ENCODE measurements around the gene CAPRIN2.

The CAPRIN2 gene

DNA sequence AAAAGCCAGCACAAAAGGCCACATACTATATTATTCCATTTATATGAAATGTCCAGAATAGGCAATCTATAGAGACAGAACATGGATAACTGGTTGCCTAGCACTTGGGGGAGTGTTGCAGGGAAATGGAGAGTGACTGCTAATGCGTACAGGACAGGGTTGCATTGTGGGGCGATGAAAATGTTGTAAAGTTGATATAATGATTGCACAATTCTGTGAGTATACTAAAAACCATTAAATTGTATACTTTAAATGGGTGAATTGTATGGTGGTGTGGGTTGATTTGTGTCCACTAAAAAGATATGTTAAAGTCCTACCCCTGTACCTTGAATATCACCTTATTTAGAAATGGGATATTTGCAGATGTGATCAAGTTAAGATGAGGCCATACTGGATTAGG lies 7.0 kb upstream of the CAPRIN2 start:
- Histone ChIP-seq H3K4me1 (no peaks in the 10 kb centered on the region), H3K4me3 (no peak overlapping the region), H3K36me3 (no peaks in the 10 kb centered on the region), H3K27me3 (no peaks in the 10 kb centered on the region), H3K9me3 (peaks cover 0 to 8% (median 0%) of the 10 kb centered on the region in 3 donors), H3K27ac (no peak overlapping the region)
- TF ChIP-seq, protein P1, sequence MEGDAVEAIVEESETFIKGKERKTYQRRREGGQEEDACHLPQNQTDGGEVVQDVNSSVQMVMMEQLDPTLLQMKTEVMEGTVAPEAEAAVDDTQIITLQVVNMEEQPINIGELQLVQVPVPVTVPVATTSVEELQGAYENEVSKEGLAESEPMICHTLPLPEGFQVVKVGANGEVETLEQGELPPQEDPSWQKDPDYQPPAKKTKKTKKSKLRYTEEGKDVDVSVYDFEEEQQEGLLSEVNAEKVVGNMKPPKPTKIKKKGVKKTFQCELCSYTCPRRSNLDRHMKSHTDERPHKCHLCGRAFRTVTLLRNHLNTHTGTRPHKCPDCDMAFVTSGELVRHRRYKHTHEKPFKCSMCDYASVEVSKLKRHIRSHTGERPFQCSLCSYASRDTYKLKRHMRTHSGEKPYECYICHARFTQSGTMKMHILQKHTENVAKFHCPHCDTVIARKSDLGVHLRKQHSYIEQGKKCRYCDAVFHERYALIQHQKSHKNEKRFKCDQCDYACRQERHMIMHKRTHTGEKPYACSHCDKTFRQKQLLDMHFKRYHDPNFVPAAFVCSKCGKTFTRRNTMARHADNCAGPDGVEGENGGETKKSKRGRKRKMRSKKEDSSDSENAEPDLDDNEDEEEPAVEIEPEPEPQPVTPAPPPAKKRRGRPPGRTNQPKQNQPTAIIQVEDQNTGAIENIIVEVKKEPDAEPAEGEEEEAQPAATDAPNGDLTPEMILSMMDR (IDR thresholded peaks at IDR 0.05) = no peak
- intact Hi-C loops (cut with DNase I; ENCODE audit: low total_unique reads) = no loop called here
- DNase-seq = no peak

DNA sequence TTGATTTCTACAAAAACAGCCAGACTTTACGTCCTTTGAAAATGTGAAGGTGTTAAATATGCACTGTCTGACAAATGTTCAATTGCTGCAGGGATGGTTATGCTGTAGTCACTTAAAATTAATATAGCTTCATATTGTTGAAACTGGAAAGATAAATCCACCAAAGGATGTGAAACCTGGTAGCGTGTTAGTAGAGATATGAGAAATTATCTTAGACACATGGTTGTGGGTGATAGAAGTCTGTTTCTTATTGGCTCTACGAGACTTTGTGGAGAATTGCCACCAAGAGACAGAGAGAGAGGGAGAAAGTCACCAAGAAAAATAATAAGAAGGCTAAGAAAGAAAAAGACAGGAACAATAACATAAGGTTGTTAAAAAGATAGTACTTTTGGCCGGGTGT lies 2.6 kb upstream of the CAPRIN2 start:
- no peak overlapping the region for H3K27ac ChIP-seq
- DNase-seq = no peak
- intact Hi-C loops (cut with DNase I; ENCODE audit: low total_unique reads) = no loop called here
- TF ChIP-seq, protein P1 (IDR thresholded peaks at IDR 0.05) = no peak
- no peak overlapping the region for H3K4me3 ChIP-seq
- no peaks in the 10 kb centered on the region for H3K36me3 ChIP-seq
- peaks cover 0 to 21% (median 10%) of the 10 kb centered on the region in 4 donors for H3K4me1 ChIP-seq
- H3K9me3 ChIP-seq = peaks cover 0 to 8% (median 0%) of the 10 kb centered on the region in 3 donors
- no peaks in the 10 kb centered on the region for H3K27me3 ChIP-seq

DNA sequence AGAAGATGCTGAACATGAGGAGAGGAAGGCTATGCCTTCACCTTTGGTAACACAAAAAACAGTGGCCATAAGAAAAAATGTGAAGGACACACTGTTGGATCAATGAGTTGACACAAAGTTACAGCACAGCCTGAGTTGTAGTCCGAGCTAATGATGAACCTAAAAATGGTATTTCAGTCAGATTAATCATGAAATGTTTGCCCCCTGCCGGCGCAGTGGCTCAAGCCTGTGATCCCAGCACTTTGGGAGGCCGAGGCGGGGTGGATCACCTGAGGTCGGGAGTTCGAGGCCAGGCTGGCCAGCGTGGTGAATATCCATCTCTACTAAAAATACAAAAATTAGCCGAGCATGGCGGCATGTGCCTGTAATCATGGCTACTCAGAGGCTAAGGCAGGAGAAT lies 1.3 kb upstream of the CAPRIN2 start:
- TF ChIP-seq, protein P1 (IDR thresholded peaks at IDR 0.05) = no peak
- peaks cover 0 to 21% (median 10%) of the 10 kb centered on the region in 4 donors for H3K4me1 ChIP-seq
- DNase-seq = no peak
- no peaks in the 10 kb centered on the region for H3K27me3 ChIP-seq
- no peaks in the 10 kb centered on the region for H3K36me3 ChIP-seq
- H3K9me3 ChIP-seq = peaks cover 0 to 4% (median 0%) of the 10 kb centered on the region in 3 donors
- no peak overlapping the region for H3K4me3 ChIP-seq
- H3K27ac ChIP-seq = peak overlapping the region in 1 of 2 donors; percentile 78
- intact Hi-C loops (cut with DNase I; ENCODE audit: low total_unique reads) = no loop called here

DNA sequence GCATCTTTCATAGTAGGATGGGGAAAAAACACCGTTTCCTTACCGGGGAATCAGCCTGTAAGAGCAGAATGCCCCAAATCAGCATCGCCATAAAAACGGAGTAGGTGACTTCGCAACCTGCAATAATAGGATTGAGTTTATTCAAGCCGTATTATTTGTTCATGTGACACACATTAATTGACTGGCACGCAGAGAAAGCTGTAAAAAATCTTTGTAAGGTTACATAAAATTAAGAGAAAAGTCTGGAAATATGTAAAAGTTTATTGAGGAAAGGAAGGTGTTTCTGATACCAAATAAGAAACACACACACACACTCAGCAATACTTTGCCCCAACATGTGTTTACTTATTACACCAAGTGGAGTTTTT lies 628 bp upstream of the CAPRIN2 start:
- intact Hi-C loops (cut with DNase I; ENCODE audit: low total_unique reads) = loop anchor here (2.0 kb wide), 2 partner anchors 49 to 61 kb away; partner anchors contain the start of gene IPO8
- H3K27ac ChIP-seq = peak overlapping the region; percentile 78 to 85

DNA sequence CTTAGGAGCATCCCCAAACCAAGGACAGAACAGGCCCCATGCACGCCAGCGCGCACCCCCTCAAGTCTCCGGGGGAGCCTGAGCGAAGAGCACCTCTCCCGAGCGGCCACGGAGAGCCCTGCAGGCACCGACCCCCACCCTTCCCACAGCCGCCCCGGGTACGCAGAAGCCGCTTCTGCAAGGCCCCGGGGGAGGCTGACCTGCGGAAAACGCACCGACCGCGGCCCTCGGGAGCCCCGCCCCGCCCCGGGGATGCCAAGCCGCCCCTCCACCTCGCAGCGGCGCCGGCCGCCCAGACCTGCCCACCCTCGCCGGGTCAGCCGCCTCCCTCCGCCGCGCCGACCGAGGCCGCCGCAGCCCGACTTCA lies 385 bp downstream of the CAPRIN2 start:
- intact Hi-C loops (cut with DNase I; ENCODE audit: low total_unique reads) = loop anchor here (2.0 kb wide), 2 partner anchors 50 to 60 kb away; partner anchors contain the start of gene IPO8
- Histone ChIP-seq H3K9me3 (no peaks in the 10 kb centered on the region), H3K27ac (peak overlapping the region; percentile 78 to 85), H3K4me3 (peak overlapping the region; percentile 78 to 96), H3K27me3 (no peaks in the 10 kb centered on the region), H3K4me1 (peaks cover 0 to 21% (median 10%) of the 10 kb centered on the region in 4 donors), H3K36me3 (no peaks in the 10 kb centered on the region)
- DNase-seq = no peak
- TF ChIP-seq, protein P1 (IDR thresholded peaks at IDR 0.05) = no peak

More for the DNA sequence above, 628 bp upstream of the CAPRIN2 start:
- Histone ChIP-seq H3K36me3 (no peaks in the 10 kb centered on the region), H3K4me1 (peaks cover 0 to 21% (median 10%) of the 10 kb centered on the region in 4 donors), H3K4me3 (peak overlapping the region; percentile 78 to 96), H3K27me3 (no peaks in the 10 kb centered on the region), H3K9me3 (no peaks in the 10 kb centered on the region)
- no peak for DNase-seq
- TF ChIP-seq, protein P1 (IDR thresholded peaks at IDR 0.05) = no peak
